ENCODE results near the gene NPY4R2. TPM values are rescaled to one million over a fixed set of nuclear protein-coding genes. Genes with fewer than 3 reads are reported as not detected.
"Not testable (repeated sequence)": the region's sequence is repeated elsewhere in the genome, so short reads cannot be mapped to it uniquely, and the experiment has no call there.

NPY4R2 gene
- polyA plus RNA-seq, 6 donors from 2014 or later, result not detected

DNA sequence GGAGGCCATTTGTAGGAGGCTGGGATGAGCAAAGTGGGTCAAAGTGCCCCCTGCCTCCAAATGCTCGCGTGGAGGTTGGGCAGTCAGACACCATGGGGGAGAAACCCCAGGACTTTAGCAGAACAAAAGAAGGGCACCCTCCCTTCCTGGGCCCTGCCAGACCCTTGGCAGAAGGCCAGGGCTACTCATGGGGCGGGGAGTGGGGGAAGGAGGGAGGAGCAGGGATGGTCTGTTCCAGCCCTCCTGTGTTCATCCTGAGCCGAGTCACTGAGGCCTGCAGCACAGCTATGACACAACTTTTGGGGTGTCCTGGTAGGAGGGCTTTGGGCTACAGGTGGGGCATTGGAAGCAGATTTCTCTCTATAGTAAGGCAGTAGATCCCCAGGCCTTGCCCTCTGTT lies 24.9 kb downstream of the NPY4R2 start:
- H3K4me1 Mint-ChIP-seq; H3K27ac Mint-ChIP-seq; H3K4me3 Mint-ChIP-seq; H3K36me3 Mint-ChIP-seq; DNase-seq; H3K27me3 Mint-ChIP-seq; ATAC-seq (ENCODE audit: low read depth in 2 of 2): not testable (repeated sequence)
- H3K9me3 Mint-ChIP-seq, result peaks cover 0 to 10% (median 3%) of the 10 kb centered on the region in 7 donors

DNA sequence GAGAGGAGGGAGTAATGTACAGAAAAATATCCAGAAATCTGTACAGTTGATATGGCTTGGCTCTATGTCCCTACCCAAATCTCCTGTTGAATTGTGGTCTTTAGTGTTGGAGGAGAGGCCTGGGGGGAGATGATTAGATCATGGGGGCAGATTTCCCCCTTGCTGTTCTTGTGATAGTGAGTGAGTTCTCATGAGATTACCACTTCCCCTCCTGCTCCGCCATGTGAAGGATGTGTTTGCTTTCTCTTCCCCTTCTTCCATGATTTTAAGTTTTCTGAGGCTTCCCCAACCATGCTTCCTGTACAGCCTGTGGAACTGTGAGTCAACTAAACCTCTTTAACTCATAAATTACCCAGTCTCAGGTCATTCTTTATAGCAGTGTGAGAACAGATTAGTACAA lies 29.0 kb downstream of the NPY4R2 start:
- H3K36me3 Mint-ChIP-seq; H3K4me3 Mint-ChIP-seq; H3K27me3 Mint-ChIP-seq; H3K27ac Mint-ChIP-seq; DNase-seq; H3K4me1 Mint-ChIP-seq; ATAC-seq (ENCODE audit: low read depth in 2 of 2): not testable (repeated sequence)
- H3K9me3 Mint-ChIP-seq, result peaks cover 0 to 10% (median 3%) of the 10 kb centered on the region in 7 donors

DNA sequence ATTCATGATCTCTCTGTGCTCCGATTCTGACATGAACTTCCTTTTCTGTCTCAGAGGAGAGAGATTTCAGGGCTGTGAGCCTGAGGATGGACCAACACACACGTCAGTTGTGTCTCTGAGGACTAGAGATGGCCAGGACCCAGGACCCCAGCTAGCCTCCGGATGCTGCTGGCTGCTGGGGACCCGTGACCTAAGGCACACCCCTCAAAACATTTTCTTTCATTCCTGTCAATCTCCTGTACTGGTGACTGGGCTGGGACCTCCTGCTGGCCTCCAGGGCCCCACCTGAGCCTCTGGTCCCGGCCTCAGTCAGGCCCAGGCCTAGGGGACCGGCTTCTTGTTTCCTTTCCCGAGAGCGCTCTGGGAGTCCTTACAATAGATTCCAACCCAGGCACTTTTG lies 38.7 kb downstream of the NPY4R2 start:
- not testable (repeated sequence) for H3K27me3 Mint-ChIP-seq; H3K36me3 Mint-ChIP-seq; H3K9me3 Mint-ChIP-seq; H3K4me3 Mint-ChIP-seq; DNase-seq; H3K4me1 Mint-ChIP-seq; ATAC-seq (ENCODE audit: low read depth in 2 of 2); H3K27ac Mint-ChIP-seq

DNA sequence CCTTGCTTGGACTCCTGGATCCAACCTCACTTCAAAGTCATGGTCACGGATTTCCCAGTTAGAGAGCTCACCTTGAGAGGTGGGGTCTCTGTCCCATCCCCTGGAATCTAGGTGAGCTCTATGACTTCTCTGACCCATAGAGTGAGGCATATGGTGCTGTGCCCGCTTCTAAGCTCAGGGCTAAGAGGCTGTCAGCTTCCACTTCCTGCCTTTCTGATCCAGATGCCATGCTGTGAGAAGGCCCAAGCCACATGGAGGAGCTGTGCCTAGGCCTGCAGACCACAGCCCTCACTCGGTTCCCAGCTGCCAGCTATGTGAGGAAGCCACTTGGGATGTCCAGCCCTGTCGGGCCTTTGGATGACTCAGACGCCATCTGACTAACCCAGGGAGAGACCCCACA lies 41.2 kb downstream of the NPY4R2 start:
- not testable (repeated sequence) for ATAC-seq (ENCODE audit: low read depth in 2 of 2); H3K4me1 Mint-ChIP-seq; H3K36me3 Mint-ChIP-seq; H3K27me3 Mint-ChIP-seq; H3K27ac Mint-ChIP-seq; DNase-seq; H3K4me3 Mint-ChIP-seq; H3K9me3 Mint-ChIP-seq

DNA sequence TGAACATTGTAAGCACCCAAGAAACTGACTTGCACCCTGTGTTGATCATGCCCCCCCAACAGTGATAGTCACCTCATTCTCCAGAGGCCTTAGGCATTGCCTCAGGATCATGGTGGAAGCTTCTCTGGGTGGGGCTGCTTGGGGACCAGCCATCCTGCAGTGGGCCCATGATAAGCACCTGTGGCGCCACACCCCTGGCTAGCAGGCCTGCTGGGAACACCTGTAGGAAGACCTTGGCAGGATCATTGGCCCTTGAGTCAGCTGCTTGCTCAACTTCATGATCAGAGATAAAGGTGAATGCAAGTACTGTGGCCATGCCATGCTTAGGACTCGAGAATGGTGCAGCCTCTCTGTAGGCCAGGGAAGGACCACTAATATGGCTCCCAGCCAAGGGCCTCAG lies 42.2 kb downstream of the NPY4R2 start:
- not testable (repeated sequence) for H3K4me3 Mint-ChIP-seq; DNase-seq; H3K27me3 Mint-ChIP-seq; H3K9me3 Mint-ChIP-seq; H3K36me3 Mint-ChIP-seq; ATAC-seq (ENCODE audit: low read depth in 2 of 2); H3K4me1 Mint-ChIP-seq; H3K27ac Mint-ChIP-seq

DNA sequence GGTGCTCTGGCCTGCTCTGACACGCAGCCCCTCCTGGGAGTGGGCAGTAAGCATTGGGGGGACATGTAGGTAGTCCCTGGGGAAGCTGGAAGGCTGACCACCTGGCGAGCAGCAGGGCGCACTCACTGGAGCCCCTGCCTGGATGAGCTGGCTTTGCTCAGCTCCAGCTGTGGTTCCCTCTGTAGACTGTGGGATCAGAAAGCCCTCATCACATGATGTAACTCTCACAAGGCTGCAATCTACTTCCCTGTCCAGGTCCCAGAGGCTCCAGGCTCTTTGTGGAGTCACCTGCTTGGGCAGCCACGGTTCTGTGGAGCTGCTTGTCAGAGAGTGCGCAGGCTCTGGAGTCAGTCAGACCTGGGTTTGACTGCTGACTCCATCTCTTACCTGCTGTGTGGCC lies 44.3 kb downstream of the NPY4R2 start:
- ATAC-seq (ENCODE audit: low read depth in 2 of 2); H3K4me3 Mint-ChIP-seq; H3K36me3 Mint-ChIP-seq; H3K27ac Mint-ChIP-seq; H3K27me3 Mint-ChIP-seq; H3K4me1 Mint-ChIP-seq; H3K9me3 Mint-ChIP-seq; DNase-seq: not testable (repeated sequence)

DNA sequence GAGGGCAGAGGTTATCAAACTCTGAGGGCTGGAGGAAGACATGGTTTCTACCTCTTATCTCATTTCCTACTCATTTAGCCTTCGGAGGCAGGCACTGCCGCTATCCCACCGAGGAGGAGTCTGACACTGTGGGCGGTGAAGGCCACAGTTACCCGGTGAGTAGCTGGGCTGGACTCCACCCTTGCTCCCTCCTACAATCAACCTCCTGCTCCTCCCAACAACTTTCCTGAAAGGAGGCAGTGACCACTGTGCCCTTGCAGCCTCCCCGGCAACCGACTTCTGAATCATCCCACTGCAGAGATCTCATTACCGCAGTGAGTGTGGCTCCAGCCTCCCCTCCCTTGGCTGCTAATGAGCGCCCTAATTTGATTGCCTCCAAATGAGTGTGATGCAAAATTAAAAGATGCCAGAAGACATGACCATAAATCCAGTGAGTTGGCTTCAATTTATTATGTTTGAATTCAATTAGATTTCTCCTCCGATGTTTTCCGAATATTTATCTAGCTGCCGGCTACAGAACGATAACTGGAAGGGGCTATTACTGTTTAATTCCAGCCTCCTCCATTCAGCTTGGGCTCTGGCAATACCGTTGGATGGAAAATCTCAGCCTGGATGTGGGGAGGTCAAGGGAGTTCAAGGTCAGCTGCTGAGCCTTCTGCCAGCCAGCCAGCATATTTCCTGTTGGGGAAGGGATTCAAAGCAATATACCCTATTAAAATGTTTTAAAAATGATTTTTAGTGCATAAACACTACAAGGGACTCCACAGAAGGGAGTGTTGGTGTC lies 46.0 kb downstream of the NPY4R2 start:
- H3K4me1 Mint-ChIP-seq; H3K9me3 Mint-ChIP-seq; DNase-seq; H3K36me3 Mint-ChIP-seq; H3K4me3 Mint-ChIP-seq; ATAC-seq (ENCODE audit: low read depth in 2 of 2); H3K27me3 Mint-ChIP-seq; H3K27ac Mint-ChIP-seq: not testable (repeated sequence)

DNA sequence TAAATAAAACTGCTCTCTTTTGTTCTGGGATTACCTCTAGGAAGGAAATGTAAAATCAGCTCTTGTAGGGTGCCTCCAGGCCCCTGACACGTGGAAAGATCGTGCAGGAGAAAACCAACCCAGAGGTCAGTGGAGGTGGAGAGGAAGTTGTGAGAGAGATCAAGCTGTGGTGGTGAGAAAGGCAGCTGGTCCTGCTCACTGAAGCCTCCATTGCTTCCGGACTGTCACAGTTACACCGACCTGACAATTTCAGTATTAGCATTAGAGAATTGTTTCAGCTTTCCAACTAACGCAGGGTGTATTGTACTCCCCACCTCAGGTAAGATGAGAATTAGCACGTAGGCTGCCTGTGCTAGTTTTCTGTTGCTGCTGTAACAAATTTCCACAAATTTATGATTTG lies 50.5 kb downstream of the NPY4R2 start:
- ATAC-seq (ENCODE audit: low read depth in 2 of 2); H3K27me3 Mint-ChIP-seq; H3K4me3 Mint-ChIP-seq; H3K4me1 Mint-ChIP-seq; DNase-seq; H3K36me3 Mint-ChIP-seq; H3K9me3 Mint-ChIP-seq; H3K27ac Mint-ChIP-seq: not testable (repeated sequence)

DNA sequence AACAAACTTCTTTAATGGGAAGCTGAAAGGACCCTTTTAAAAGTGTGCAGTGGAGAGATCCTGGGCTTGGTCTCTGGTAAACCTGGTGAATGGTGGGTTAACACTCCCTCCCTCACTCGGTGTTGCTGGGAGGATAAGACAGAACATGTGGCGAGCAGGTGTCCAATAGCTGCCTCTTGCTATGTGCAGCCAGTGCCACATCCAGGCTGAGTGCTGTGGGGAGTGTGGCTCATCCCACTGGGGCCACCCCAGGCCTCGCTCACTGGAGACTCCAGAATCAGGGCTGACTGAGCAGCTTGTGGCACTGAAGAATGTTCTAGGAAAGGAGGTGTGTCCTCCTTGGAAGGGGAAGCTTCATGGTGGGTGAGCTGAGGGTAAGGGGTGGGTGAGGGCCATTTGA lies 51.6 kb downstream of the NPY4R2 start:
- not testable (repeated sequence) for H3K4me1 Mint-ChIP-seq; ATAC-seq (ENCODE audit: low read depth in 2 of 2); H3K4me3 Mint-ChIP-seq; DNase-seq; H3K9me3 Mint-ChIP-seq; H3K27me3 Mint-ChIP-seq; H3K36me3 Mint-ChIP-seq; H3K27ac Mint-ChIP-seq

DNA sequence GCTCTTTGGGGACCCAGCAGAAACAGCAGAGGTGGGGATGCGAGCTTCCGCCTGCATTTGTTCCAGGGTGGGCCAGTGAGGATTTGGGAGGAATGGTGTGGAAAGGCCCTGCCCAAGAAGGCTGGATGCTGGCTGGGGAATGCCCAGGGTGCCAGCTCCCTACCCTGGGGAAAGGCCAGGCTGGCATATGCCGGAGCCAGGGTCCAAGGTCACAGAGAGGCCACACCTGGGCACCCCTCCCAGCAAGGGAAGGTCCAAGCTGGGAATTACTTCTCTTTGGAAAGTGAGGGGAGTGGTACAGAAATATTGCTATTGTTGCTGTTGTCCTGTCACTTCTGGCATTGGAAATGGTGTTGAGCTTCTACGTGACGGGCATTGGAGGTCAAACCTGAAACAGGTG lies 53.1 kb downstream of the NPY4R2 start:
- DNase-seq; H3K9me3 Mint-ChIP-seq; H3K27ac Mint-ChIP-seq; H3K4me1 Mint-ChIP-seq; H3K4me3 Mint-ChIP-seq; H3K27me3 Mint-ChIP-seq; H3K36me3 Mint-ChIP-seq; ATAC-seq (ENCODE audit: low read depth in 2 of 2): not testable (repeated sequence)

DNA sequence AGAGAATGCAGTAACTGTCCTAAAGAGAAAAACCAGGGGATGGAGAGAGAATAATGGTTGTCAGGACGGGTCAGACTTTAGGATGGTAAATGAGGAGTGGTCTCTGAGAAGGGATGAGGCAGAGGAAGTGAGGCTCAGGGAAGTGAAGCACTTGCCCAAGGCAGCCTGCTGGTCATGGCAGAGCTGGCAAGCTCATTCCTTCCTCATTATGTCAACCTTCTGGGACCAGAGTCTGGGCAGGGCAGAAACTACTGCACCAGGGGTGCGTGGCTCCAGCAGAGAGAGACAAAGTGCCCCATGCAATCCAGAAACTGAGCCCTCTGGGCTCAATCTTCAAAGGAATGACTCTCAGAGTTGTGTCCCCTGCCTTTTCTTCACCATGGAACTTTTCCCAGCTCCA lies 53.6 kb downstream of the NPY4R2 start:
- H3K4me3 Mint-ChIP-seq; H3K27ac Mint-ChIP-seq; H3K27me3 Mint-ChIP-seq; DNase-seq; H3K9me3 Mint-ChIP-seq; ATAC-seq (ENCODE audit: low read depth in 2 of 2); H3K4me1 Mint-ChIP-seq; H3K36me3 Mint-ChIP-seq: not testable (repeated sequence)

Other genes with a start within 250 kb of the NPY4R2 start
- not detected for gene SYT15B, start 155.1 kb upstream of the NPY4R2 start, polyA plus RNA-seq (ENCODE audit: low read depth in 6 of 6)
- gene FAM25C, start 81.1 kb downstream of the NPY4R2 start, polyA plus RNA-seq (ENCODE audit: low read depth in 6 of 6), result not detected